Uterus (tissue), 2 donors: ENCODE results near the gene HSPA12A.

ENCODE experiments used
- POLR2A ChIP-seq, 2 donors: fragments of 450-650 bp; IDR thresholded peaks; one replicate each; pipeline ENCODE4 v1.6.1; 2016; ENCODE audit warnings: antibody characterized with exemption in 2 of 2, mild to moderate bottlenecking in 1 of 2, moderate library complexity in 1 of 2
- TF ChIP-seq, protein P1 (sequence below), 4 experiments: fragments of 200-600 bp in 2 of 4; fragments of 450-650 bp in 2 of 4; sonication (generic) in 2 of 4; IDR thresholded peaks; one replicate each; pipeline ENCODE4 v1.5.1; 2016 to 2019; ENCODE audit warnings: antibody characterized with exemption in 4 of 4, mild to moderate bottlenecking in 2 of 4, moderate library complexity in 1 of 4

DNA sequence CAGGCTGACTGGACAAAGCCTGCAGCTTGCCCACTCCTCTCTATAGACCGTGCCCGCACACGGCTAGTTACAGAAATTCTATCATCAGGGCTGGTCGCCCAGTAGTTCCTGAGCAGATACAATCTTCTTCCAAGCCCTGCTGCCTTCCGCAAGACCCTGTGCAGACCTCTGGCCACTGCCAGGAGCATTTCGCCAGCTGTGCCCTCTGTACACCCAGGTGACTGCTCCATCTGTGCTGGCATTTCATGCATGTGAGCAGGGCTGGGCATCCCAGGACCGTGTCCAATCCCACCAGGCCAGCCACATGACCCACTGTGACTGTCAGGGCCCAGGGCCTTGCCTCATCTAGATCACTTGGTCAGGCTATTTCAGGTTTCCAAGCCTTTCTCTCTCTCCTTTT is 36.9 kb downstream of the HSPA12A start:
- TF ChIP-seq POLR2A (IDR thresholded peaks at IDR 0.05) = no peak
- TF ChIP-seq, protein P1, sequence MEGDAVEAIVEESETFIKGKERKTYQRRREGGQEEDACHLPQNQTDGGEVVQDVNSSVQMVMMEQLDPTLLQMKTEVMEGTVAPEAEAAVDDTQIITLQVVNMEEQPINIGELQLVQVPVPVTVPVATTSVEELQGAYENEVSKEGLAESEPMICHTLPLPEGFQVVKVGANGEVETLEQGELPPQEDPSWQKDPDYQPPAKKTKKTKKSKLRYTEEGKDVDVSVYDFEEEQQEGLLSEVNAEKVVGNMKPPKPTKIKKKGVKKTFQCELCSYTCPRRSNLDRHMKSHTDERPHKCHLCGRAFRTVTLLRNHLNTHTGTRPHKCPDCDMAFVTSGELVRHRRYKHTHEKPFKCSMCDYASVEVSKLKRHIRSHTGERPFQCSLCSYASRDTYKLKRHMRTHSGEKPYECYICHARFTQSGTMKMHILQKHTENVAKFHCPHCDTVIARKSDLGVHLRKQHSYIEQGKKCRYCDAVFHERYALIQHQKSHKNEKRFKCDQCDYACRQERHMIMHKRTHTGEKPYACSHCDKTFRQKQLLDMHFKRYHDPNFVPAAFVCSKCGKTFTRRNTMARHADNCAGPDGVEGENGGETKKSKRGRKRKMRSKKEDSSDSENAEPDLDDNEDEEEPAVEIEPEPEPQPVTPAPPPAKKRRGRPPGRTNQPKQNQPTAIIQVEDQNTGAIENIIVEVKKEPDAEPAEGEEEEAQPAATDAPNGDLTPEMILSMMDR (IDR thresholded peaks at IDR 0.05) = no peak
